Fibroblast of lung (primary cell): ENCODE data around the gene IFNL1.

ENCODE experiments used
- EZH2 ChIP-seq: IDR thresholded peaks from 2 replicates; pipeline ENCODE4 v1.5.1; 2012; ENCODE audit warnings: low read length, control low read depth, mild to moderate bottlenecking; ENCODE audit errors: missing control alignments
- TF ChIP-seq, protein P1 (sequence below), 2 donors: IDR thresholded peaks in 1 of 2; conservative IDR thresholded peaks in 1 of 2; 1 replicate in 1 of 2; 2 replicates in 1 of 2; pipeline ENCODE4 v1.5.1; 2011 to 2012; ENCODE audit warnings: low read length in 2 of 2, control low read depth in 1 of 2, inconsistent platforms in 1 of 2, low read depth in 1 of 2, mild to moderate bottlenecking in 1 of 2

DNA sequence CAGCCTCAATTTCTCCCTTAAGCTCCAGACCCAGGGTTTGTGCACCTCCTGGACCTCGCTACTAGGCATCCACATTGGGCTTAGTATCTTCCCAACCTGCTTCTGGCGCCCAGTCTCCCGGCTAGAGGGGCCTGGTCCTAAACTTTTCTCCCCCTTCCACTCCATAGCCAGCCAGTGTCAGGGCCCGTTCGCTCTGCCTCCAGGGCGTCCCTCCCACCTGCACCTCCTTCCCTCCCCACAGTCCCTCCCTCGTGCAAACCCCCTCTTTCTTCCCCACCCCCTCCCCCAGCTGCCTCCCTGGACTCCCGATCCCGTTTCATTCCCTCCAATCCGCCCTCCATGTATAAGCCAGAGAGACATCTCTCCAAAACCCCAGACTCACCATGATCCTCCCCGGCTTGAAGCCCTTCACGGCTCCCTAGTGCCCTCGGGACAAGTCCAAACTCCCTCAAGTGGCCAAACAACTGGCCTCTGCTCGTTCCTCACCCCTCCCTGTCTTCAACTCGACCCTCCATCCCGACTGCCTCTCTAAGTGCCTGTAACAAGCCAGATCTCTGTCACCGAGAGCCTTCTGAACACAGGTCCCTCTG is 45.0 kb downstream of the IFNL1 start:
- TF ChIP-seq, protein P1, sequence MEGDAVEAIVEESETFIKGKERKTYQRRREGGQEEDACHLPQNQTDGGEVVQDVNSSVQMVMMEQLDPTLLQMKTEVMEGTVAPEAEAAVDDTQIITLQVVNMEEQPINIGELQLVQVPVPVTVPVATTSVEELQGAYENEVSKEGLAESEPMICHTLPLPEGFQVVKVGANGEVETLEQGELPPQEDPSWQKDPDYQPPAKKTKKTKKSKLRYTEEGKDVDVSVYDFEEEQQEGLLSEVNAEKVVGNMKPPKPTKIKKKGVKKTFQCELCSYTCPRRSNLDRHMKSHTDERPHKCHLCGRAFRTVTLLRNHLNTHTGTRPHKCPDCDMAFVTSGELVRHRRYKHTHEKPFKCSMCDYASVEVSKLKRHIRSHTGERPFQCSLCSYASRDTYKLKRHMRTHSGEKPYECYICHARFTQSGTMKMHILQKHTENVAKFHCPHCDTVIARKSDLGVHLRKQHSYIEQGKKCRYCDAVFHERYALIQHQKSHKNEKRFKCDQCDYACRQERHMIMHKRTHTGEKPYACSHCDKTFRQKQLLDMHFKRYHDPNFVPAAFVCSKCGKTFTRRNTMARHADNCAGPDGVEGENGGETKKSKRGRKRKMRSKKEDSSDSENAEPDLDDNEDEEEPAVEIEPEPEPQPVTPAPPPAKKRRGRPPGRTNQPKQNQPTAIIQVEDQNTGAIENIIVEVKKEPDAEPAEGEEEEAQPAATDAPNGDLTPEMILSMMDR (conservative IDR thresholded peaks at IDR 0.05 in 1 of 2, IDR thresholded peaks at IDR 0.05 in 1 of 2; ENCODE audit: low read depth in 1 of 2, low read length in 2 of 2), result peak in 1 of 2 donors; percentile 26
- TF ChIP-seq EZH2, result no peak
